Measurements from ENCODE around the gene MIER2. TPM values are rescaled to one million over a fixed set of nuclear protein-coding genes. Genes with fewer than 3 reads are reported as not detected.

Gene MIER2
- total RNA-seq, 4 donors from 2014 or later, result 11.6 to 26.4 (median 18.9) TPM

DNA sequence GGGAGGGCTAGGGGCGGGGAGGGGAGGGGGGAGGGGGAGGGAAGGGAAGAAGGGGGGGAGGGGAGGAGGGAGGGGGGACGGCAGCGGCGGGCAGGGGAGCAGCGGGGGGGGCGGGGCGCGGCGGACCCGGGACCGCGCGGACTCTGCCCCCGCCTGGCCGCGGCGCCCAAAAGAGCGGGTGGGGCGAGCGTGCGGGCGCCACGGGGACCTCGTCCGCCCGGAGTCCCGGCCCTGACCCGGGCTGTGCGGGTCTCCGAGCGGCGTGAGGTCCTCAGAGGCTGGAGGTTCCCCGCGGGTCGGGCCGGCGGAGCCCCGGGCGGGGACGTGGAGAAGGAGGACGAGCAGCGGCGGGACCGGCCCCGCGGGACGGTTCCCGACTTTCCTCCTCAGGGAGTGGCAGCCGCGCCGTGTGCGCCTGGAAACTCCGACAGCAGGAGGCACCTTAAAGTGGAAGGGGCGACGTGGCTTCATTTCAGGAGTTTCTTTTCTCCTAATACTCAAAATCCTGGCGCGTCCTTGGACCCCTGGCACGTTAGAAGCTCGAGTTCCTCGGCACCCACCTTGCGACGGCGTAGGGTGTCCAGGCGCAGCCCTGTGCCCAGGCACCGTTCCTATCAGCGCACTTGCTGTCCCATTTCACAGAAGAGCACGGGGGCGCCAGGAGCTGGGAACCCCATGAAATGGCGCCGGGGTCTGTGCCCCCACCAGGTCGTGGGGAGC, 52.9 kb downstream of the MIER2 start:
- intact Hi-C loops (cut with DNase I), result no loop called here
- TF ChIP-seq POLR2A (IDR thresholded peaks at IDR 0.05; ENCODE audit: low read depth) (no peak), POLR2AphosphoS5 (IDR thresholded peaks at IDR 0.05) (no peak), EP300 (IDR thresholded peaks at IDR 0.05) (no peak)
- TF ChIP-seq, protein P1, sequence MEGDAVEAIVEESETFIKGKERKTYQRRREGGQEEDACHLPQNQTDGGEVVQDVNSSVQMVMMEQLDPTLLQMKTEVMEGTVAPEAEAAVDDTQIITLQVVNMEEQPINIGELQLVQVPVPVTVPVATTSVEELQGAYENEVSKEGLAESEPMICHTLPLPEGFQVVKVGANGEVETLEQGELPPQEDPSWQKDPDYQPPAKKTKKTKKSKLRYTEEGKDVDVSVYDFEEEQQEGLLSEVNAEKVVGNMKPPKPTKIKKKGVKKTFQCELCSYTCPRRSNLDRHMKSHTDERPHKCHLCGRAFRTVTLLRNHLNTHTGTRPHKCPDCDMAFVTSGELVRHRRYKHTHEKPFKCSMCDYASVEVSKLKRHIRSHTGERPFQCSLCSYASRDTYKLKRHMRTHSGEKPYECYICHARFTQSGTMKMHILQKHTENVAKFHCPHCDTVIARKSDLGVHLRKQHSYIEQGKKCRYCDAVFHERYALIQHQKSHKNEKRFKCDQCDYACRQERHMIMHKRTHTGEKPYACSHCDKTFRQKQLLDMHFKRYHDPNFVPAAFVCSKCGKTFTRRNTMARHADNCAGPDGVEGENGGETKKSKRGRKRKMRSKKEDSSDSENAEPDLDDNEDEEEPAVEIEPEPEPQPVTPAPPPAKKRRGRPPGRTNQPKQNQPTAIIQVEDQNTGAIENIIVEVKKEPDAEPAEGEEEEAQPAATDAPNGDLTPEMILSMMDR (IDR thresholded peaks at IDR 0.05), result no peak
- Histone ChIP-seq H3K27me3 (peaks cover 0 to 54% (median 38%) of the 10 kb centered on the region in 4 donors), H3K4me3 (peak overlapping the region; percentile 24 to 48 (median 42)), H3K36me3 (no peaks in the 10 kb centered on the region), H3K4me1 (peaks cover 25 to 52% (median 46%) of the 10 kb centered on the region in 4 donors), H3K9me3 (no peaks in the 10 kb centered on the region), H3K27ac (replicated peaks in 1 of 4) (peak overlapping the region in 2 of 4 donors; percentile 44 to 68)
- no peak for DNase-seq (ENCODE audit: extremely low spot score)
- WGBS, result 43% methylated on average over 35 of the region's 71 CpGs

DNA sequence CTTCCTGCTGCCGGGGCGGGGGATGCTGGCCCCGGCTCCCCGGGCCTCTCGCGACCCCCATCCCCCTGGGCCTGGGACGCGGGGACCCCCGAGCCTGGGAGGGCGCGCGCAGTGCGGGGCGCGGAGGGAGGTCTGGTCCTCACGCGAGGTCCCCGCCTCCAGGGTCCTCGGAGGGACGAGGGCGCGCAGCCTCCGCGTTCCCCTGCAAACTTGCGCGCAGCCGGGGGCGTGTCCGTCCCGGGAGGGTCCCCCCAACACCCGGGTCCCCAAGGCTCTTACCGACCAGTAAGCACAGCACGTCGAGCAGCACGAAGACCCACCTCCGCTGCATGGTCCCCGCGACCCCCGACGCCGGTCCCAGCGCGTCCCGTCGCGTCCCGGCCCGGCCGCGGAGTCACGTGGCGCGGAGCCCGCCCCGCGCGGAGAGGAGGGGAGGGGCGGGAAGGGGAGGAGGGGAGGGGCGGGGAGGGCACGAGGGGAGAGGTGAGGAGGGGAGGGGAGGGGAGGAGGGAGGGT, 53.5 kb downstream of the MIER2 start, which contains the start of gene PLPP2:
TSS of gene PLPP2 (minus strand) at position 398 of the 516 bp plus-strand sequence. CDS start at position 331, 67 bp downstream.
- intact Hi-C loops (cut with DNase I), result no loop called here
- H3K4me1 ChIP-seq, result peaks cover 22 to 50% (median 44%) of the 10 kb centered on the region in 4 donors
- no peak for TF ChIP-seq EP300 (IDR thresholded peaks at IDR 0.05)
- TF ChIP-seq, protein P1 (IDR thresholded peaks at IDR 0.05), result no peak
- no peak for TF ChIP-seq POLR2A (IDR thresholded peaks at IDR 0.05; ENCODE audit: low read depth)
- no peak for TF ChIP-seq POLR2AphosphoS5 (IDR thresholded peaks at IDR 0.05)
- H3K4me3 ChIP-seq, result peak within 1 kb of the TSS; percentile 48 to 62 (median 50)
- no peaks in the 10 kb centered on the region for H3K36me3 ChIP-seq
- no peak for DNase-seq (ENCODE audit: extremely low spot score)
- H3K9me3 ChIP-seq, result no peaks in the 10 kb centered on the region
- peaks cover 0 to 54% (median 38%) of the 10 kb centered on the region in 4 donors for H3K27me3 ChIP-seq
- peak within 1 kb of the TSS; percentile 35 to 76 (median 62) for H3K27ac ChIP-seq (replicated peaks in 1 of 4)
- no CpG with 5 or more reads among the region's 60 CpGs for WGBS

DNA sequence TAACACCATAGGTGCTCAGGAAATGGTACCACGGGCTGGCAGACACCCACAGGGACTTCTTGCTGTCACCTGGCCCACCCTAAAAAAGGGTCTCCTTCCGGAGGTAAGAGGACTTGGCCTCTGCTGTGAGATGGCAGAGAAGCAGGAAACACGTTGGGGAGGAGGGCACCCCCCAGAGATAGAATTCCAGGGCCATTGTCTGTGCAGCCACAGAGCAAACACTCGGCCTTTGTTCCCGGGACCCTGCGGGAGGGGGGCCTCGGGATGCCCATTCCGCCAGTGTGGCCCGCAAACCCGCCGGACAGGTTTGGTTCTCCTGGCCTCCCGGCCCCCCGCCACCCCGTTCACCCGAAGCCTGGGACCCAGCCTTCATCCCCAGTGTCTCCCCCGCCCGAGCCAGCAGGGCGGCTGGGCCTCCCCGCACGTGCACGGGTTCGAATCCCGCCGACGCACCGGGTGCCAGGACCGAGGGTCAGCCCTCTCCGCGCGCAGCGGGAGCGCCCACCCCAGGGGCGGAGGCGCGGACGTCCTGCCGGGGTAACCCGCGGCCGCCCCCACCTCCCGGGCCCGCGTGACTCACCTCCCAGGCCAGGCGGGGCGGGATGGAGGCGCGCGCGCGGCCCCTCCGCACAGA, 54.1 kb downstream of the MIER2 start:
- Histone ChIP-seq H3K4me1 (peaks cover 19 to 44% (median 38%) of the 10 kb centered on the region in 4 donors), H3K27ac (replicated peaks in 1 of 4) (peak overlapping the region; percentile 35 to 76 (median 62)), H3K9me3 (no peaks in the 10 kb centered on the region), H3K27me3 (peaks cover 0 to 54% (median 38%) of the 10 kb centered on the region in 4 donors), H3K36me3 (no peaks in the 10 kb centered on the region), H3K4me3 (peak overlapping the region; percentile 48 to 62 (median 50))
- no peak for DNase-seq (ENCODE audit: extremely low spot score)
- 26% methylated on average over 12 of the region's 51 CpGs for WGBS
- intact Hi-C loops (cut with DNase I), result no loop called here
- TF ChIP-seq POLR2A (IDR thresholded peaks at IDR 0.05; ENCODE audit: low read depth) (no peak), POLR2AphosphoS5 (IDR thresholded peaks at IDR 0.05) (no peak), EP300 (IDR thresholded peaks at IDR 0.05) (no peak)
- TF ChIP-seq, protein P1 (IDR thresholded peaks at IDR 0.05), result no peak

DNA sequence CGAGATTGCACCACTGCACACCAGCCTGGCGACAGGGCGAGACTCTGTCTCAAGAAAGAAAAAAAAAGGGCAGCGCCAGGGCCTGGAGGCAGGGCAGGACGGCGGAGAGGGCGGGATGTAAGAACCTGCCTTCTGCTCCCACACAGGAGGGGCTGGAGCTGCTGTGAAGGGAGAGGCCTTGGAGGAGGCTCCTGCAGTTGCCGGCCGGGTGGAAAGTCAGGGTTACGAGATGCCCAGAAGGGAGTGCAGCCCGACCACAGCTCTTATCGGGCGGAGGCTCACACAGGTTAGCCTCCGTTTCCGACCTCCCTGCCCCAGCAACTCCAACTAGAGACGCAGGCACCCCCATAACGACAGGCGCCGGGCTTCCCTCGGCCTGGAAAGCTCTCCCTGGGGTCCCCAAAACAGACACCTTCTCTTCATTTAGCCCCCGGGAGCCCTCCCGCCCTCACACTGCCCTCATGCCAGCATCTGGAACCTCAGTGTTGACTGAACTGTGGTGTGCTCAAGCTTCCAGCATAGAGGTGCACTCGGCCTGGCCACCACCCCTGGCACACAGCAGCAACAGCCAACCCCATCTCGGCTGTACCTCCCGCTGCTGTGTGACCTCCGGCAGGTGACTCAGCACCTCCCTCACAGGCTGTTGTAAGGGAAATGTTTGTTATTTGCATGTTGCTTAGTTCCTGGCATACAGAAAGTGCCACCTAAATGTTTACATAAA, 54.8 kb downstream of the MIER2 start:
- Histone ChIP-seq H3K4me1 (peaks cover 13 to 38% (median 31%) of the 10 kb centered on the region in 4 donors), H3K27ac (replicated peaks in 1 of 4) (peak overlapping the region in 3 of 4 donors; percentile 51 to 76 (median 72)), H3K4me3 (peak overlapping the region in 2 of 4 donors; percentile 48 to 62), H3K9me3 (no peaks in the 10 kb centered on the region), H3K36me3 (no peaks in the 10 kb centered on the region), H3K27me3 (peaks cover 0 to 50% (median 38%) of the 10 kb centered on the region in 4 donors)
- TF ChIP-seq POLR2A (IDR thresholded peaks at IDR 0.05; ENCODE audit: low read depth), result no peak
- TF ChIP-seq, protein P1 (IDR thresholded peaks at IDR 0.05), result no peak
- no peak for TF ChIP-seq EP300 (IDR thresholded peaks at IDR 0.05)
- no peak for TF ChIP-seq POLR2AphosphoS5 (IDR thresholded peaks at IDR 0.05)
- no peak for DNase-seq (ENCODE audit: extremely low spot score)
- intact Hi-C loops (cut with DNase I), result no loop called here
- 66% methylated on average over 23 of the region's 26 CpGs for WGBS
